ENCODE data around the gene PDCL2. TPM values are rescaled to one million over a fixed set of nuclear protein-coding genes. Genes with fewer than 3 reads are reported as not detected.

The PDCL2 gene
- total RNA-seq, 4 donors from 2014 or later, result not detected

DNA sequence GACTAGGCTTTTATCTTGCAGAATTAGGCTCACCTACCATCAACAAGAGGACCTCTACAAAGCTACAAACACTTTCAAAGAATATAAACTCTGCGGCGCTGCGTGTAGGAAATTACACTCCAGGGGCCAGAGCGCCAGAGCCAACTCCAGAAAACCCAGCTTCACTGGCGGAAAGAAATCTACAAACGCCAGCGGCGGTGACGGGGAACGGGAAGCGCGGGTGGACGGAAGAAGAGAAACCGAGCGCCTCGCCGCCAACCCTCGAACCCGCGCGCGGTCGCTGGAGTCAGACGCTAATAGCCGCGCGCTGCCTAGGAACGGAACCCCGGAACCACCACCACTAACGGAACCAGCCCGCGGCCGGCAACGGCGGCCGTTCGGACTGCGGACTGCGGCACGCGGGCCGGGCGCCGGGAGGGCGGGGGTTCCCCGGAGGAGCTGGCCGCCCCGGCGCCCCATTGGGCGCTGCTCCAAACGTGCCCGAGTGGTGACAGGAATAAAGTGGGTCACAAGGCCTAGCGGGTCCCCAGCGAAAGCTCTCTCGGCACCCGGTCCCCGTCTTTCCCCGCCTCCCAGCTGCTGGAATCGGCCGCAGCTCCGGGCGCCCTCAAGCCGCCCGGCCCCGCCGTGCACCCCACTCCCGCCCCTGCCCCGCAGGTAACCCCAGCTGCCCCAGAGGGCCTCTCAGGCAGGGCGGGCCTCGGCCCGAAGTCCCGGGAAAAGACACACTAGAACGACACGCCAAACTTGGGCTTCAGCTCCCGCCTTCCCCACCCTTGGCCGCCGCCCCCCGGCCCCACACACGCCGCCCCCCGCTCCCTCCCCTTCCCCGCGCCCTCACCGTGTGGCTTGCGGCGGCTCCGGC, 46.2 kb downstream of the PDCL2 start:
- Histone ChIP-seq H3K4me1 (peaks cover 19 to 25% of the 10 kb centered on the region in 2 donors), H3K9me3 (no peaks in the 10 kb centered on the region), H3K4me3 (peak overlapping the region; percentile 81 to 97 (median 93)), H3K36me3 (no peaks in the 10 kb centered on the region), H3K27ac (peak overlapping the region; percentile 98 to 99 (median 98)), H3K27me3 (no peaks in the 10 kb centered on the region)
- peak; percentile 25 to 36 for TF ChIP-seq POLR2A (IDR thresholded peaks at IDR 0.05)
- TF ChIP-seq, protein P1, sequence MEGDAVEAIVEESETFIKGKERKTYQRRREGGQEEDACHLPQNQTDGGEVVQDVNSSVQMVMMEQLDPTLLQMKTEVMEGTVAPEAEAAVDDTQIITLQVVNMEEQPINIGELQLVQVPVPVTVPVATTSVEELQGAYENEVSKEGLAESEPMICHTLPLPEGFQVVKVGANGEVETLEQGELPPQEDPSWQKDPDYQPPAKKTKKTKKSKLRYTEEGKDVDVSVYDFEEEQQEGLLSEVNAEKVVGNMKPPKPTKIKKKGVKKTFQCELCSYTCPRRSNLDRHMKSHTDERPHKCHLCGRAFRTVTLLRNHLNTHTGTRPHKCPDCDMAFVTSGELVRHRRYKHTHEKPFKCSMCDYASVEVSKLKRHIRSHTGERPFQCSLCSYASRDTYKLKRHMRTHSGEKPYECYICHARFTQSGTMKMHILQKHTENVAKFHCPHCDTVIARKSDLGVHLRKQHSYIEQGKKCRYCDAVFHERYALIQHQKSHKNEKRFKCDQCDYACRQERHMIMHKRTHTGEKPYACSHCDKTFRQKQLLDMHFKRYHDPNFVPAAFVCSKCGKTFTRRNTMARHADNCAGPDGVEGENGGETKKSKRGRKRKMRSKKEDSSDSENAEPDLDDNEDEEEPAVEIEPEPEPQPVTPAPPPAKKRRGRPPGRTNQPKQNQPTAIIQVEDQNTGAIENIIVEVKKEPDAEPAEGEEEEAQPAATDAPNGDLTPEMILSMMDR (IDR thresholded peaks at IDR 0.05 in 4 of 5, conservative IDR thresholded peaks at IDR 0.05 in 1 of 5), result no peak
- peak; percentile 42 to 49 for ATAC-seq
- intact Hi-C loops (cut with DNase I; ENCODE audit: low total_unique reads), result loop anchor here (1.0 to 2.0 kb wide), 4 partner anchors 151 to 321 kb away; partner anchors contain the start of genes EXOC1, SRD5A3 and TMEM165
- in situ Hi-C loops (cut with MboI; ENCODE audit: low sequenced_read_pairs in 4 of 4), result loop anchor here in 2 of 4 donors (10.0 kb wide), 3 partner anchors 151 to 319 kb away; partner anchors contain the start of genes SRD5A3 (in 1 of the 2) and TMEM165 (in 1 of the 2)
- DNase-seq, result peak; percentile 46 to 60

DNA sequence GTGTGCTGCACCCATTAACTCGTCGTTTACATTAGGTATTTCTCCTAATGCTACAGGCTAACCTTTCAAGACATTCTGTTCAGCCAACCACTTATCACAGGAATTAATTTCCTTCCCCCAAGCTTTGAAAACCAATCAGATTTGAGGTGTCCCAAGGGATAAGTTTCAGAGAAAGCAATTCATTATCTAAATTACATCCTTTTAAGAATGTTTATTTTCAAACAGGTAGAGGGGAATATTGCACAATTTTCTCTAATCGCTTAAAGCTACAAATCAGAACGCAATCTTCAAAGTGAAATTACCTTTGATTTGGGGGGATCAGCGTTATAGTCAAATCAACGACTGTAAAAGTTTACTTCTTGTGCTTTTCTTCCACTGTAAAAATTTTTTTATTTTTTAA, 46.9 kb downstream of the PDCL2 start:
- Histone ChIP-seq H3K4me3 (peak overlapping the region; percentile 81 to 97 (median 93)), H3K36me3 (no peaks in the 10 kb centered on the region), H3K4me1 (peaks cover 19 to 25% of the 10 kb centered on the region in 2 donors), H3K27ac (peak overlapping the region; percentile 98 to 99 (median 98)), H3K27me3 (no peaks in the 10 kb centered on the region), H3K9me3 (no peaks in the 10 kb centered on the region)
- no peak for ATAC-seq
- DNase-seq, result no peak
- intact Hi-C loops (cut with DNase I; ENCODE audit: low total_unique reads), result no loop called here
- in situ Hi-C loops (cut with MboI; ENCODE audit: low sequenced_read_pairs in 4 of 4), result loop anchor here in 2 of 4 donors (10.0 kb wide), 3 partner anchors 150 to 320 kb away; partner anchors contain the start of genes SRD5A3 (in 1 of the 2) and TMEM165 (in 1 of the 2)
- TF ChIP-seq POLR2A (IDR thresholded peaks at IDR 0.05), result no peak
- TF ChIP-seq, protein P1 (IDR thresholded peaks at IDR 0.05 in 4 of 5, conservative IDR thresholded peaks at IDR 0.05 in 1 of 5), result no peak

DNA sequence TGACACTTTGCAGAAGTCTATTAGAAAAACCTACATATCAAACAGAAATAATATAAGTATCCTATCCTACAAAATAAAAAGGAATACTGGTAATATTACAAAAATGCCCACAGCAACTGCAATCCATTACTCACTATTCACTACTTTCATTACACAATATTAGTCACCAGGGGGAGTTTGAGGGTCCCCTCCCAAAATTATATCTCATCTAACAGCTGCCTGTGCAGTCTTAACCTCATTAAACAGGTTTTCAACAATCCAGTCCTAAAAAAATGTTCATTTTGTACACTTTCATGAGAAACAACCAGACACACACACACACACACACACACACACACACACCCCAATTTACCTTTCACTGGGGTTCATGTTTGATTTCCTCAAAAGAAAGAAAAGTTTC, 48.2 kb downstream of the PDCL2 start:
- in situ Hi-C loops (cut with MboI; ENCODE audit: low sequenced_read_pairs in 4 of 4) (loop anchor here in 2 of 4 donors (10.0 kb wide), 3 partner anchors 149 to 321 kb away; partner anchors contain the start of genes SRD5A3 (in 1 of the 2) and TMEM165 (in 1 of the 2)), intact Hi-C loops (cut with DNase I; ENCODE audit: low total_unique reads) (no loop called here)
- TF ChIP-seq POLR2A (IDR thresholded peaks at IDR 0.05), result no peak
- TF ChIP-seq, protein P1 (IDR thresholded peaks at IDR 0.05 in 4 of 5, conservative IDR thresholded peaks at IDR 0.05 in 1 of 5), result no peak
- ATAC-seq, result no peak
- Histone ChIP-seq H3K9me3 (no peaks in the 10 kb centered on the region), H3K36me3 (no peaks in the 10 kb centered on the region), H3K4me3 (no peak overlapping the region), H3K27ac (no peak overlapping the region), H3K4me1 (peaks cover 19 to 25% of the 10 kb centered on the region in 2 donors), H3K27me3 (no peaks in the 10 kb centered on the region)
- DNase-seq, result no peak

DNA sequence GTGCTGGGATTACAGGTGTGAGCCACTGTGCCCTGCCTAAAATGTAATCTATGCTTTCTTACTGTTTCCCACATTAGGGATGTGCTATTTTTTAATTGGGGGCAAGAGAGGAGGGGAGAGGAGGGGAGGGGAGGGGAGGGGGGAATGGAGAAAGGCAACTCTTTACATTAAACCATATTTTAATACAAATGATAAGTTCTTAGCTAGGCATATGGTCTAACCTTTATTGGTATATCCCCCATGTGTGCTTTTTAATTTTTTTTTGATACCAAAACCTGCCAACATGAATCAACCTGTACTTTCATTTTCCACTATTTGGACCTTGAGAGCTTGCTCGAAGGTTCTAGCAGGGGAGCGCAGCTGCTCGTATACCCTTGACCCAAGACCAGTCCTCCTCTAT, 51.8 kb downstream of the PDCL2 start:
- intact Hi-C loops (cut with DNase I; ENCODE audit: low total_unique reads), result no loop called here
- in situ Hi-C loops (cut with MboI; ENCODE audit: low sequenced_read_pairs in 4 of 4), result loop anchor here in 2 of 4 donors (10.0 kb wide), 3 partner anchors 145 to 325 kb away; partner anchors contain the start of genes SRD5A3 (in 1 of the 2) and TMEM165 (in 1 of the 2)
- Histone ChIP-seq H3K4me3 (no peak overlapping the region), H3K9me3 (no peaks in the 10 kb centered on the region), H3K27ac (no peak overlapping the region), H3K4me1 (peaks cover 13 to 15% of the 10 kb centered on the region in 2 donors), H3K36me3 (no peaks in the 10 kb centered on the region), H3K27me3 (no peaks in the 10 kb centered on the region)
- no peak for TF ChIP-seq POLR2A (IDR thresholded peaks at IDR 0.05)
- TF ChIP-seq, protein P1 (IDR thresholded peaks at IDR 0.05 in 4 of 5, conservative IDR thresholded peaks at IDR 0.05 in 1 of 5), result no peak
- DNase-seq, result no peak
- no peak for ATAC-seq

All from gastrocnemius medialis (tissue), 4 donors.